H1 (cell line): ENCODE measurements around the gene ZNF226. TPM values are rescaled to one million over a fixed set of nuclear protein-coding genes. Genes with fewer than 3 reads are reported as not detected.
A peak's percentile ranks its signal among the peaks of the same experiment; 100 is the strongest.

Source experiments
- CTCF ChIA-PET: fragments of 300-600 bp; sonication (Branson Sonifier 250); formaldehyde crosslinking; loops from one replicate; lab custom pipeline; 2021; ENCODE audit not compliant: partially characterized antibody; lab: Charles Lee
- POLR2A ChIA-PET: fragments of 300-600 bp; sonication (Branson Sonifier 250); formaldehyde crosslinking; loops from one replicate; lab custom pipeline; 2021; ENCODE audit warnings: inconsistent platforms; ENCODE audit not compliant: partially characterized antibody; lab: Charles Lee
- DNase-seq, 2 experiments: peaks; one replicate each; pipeline versions ENCODE4 v3.0.0 to v3.0.0-alpha.2; 2010 to 2022; ENCODE audit warnings: low spot score in 2 of 2, low read depth in 1 of 2, mixed read lengths in 1 of 2
- FAIRE-seq: peaks from 2 replicates; lab custom pipeline; 2011; peaks lifted over from hg19 to GRCh38; lab: Jason Lieb, UNC
- H2AFZ ChIP-seq: 2 replicates; pipeline ENCODE4 v1.8.1; 2012; ENCODE audit warnings: low read length, inconsistent platforms
- H2AK5ac ChIP-seq: 2 replicates; pipeline ENCODE4 v1.6.1; 2013; ENCODE audit warnings: low read depth, low read length
- H2BK120ac ChIP-seq: replicated peaks from 2 replicates; pipeline ENCODE3; 2013; ENCODE audit warnings: low read depth, low read length, inconsistent platforms
- H2BK12ac ChIP-seq: 2 replicates; pipeline ENCODE4 v1.6.1; 2013; ENCODE audit warnings: low read depth, low read length
- H2BK15ac ChIP-seq: 2 replicates; pipeline ENCODE4 v1.6.1; 2013; ENCODE audit warnings: low read length
- H2BK20ac ChIP-seq: 2 replicates; pipeline ENCODE4 v1.6.1; 2013; ENCODE audit warnings: low read length
- H2BK5ac ChIP-seq: 2 replicates; pipeline ENCODE4 v1.6.1; 2013; ENCODE audit warnings: low read depth, low read length
- H3K14ac ChIP-seq: 2 replicates; pipeline ENCODE4 v1.6.1; 2013; ENCODE audit warnings: inconsistent platforms; ENCODE audit not compliant: insufficient read length
- H3K18ac ChIP-seq: 2 replicates; pipeline ENCODE4 v1.6.1; 2013; ENCODE audit warnings: low read length; ENCODE audit errors: extremely low read depth
- H3K23ac ChIP-seq: 2 replicates; pipeline ENCODE4 v1.6.1; 2013; ENCODE audit warnings: inconsistent platforms; ENCODE audit not compliant: insufficient read length
- H3K23me2 ChIP-seq: 2 replicates; pipeline ENCODE4 v1.6.1; 2013; ENCODE audit warnings: low read depth, low read length
- H3K27ac ChIP-seq: 2 replicates; pipeline ENCODE4 v1.6.1; 2011; ENCODE audit warnings: low read depth, low read length, inconsistent platforms
- H3K27me3 ChIP-seq, 4 experiments: replicated peaks in 1 of 4; 1 replicate in 1 of 4; 2 replicates in 3 of 4; pipeline versions ENCODE4 v1.6.1 to v1.8.1; 2011 to 2013; ENCODE audit warnings: low read length in 3 of 4, mild to moderate bottlenecking in 3 of 4, inconsistent platforms in 2 of 4, mixed read lengths in 2 of 4, moderate library complexity in 1 of 4; ENCODE audit not compliant: control insufficient read depth in 3 of 4, insufficient read depth in 3 of 4; ENCODE audit errors: extremely low read depth in 1 of 4
- H3K36me3 ChIP-seq, 4 experiments: 2 replicates each; pipeline versions ENCODE4 v1.6.1 to v1.8.1; 2011 to 2013; ENCODE audit warnings: mild to moderate bottlenecking in 4 of 4, low read length in 3 of 4, moderate library complexity in 2 of 4, control low read depth in 1 of 4, inconsistent platforms in 1 of 4; ENCODE audit not compliant: insufficient read depth in 4 of 4, control insufficient read depth in 2 of 4
- H3K4ac ChIP-seq: replicated peaks from 2 replicates; pipeline ENCODE3; 2013; ENCODE audit warnings: low read length, low read depth, mixed read lengths, inconsistent platforms; ENCODE audit not compliant: insufficient read length
- H3K4me1 ChIP-seq, 4 experiments: replicated peaks in 1 of 4; 1 replicate in 1 of 4; 2 replicates in 3 of 4; pipeline versions ENCODE4 v1.6.1 to v1.8.1; 2011 to 2013; ENCODE audit warnings: low read length in 3 of 4, inconsistent platforms in 2 of 4, mixed read lengths in 1 of 4; ENCODE audit not compliant: insufficient read depth in 4 of 4, control insufficient read depth in 3 of 4
- H3K4me2 ChIP-seq, 2 experiments: 2 replicates each; pipeline versions ENCODE4 v1.6.1 to v1.8.1; 2011 to 2013; ENCODE audit warnings: low read depth in 2 of 2, low read length in 2 of 2, control low read depth in 1 of 2, inconsistent platforms in 1 of 2, mild to moderate bottlenecking in 1 of 2; ENCODE audit not compliant: insufficient read depth in 1 of 2
- H3K4me3 ChIP-seq, 4 experiments: fragments of 200-600, 300-600 bp in 1 of 4; sonication (generic), shearing (Covaris generic), sonication (Bioruptor Twin) in 1 of 4; 2 replicates each; pipeline versions ENCODE4 v1.5.1 to v1.8.1; 2011 to 2016; ENCODE audit warnings: low read length in 4 of 4, low read depth in 3 of 4, control low read depth in 2 of 4, inconsistent platforms in 2 of 4, mild to moderate bottlenecking in 2 of 4, mixed read lengths in 1 of 4, moderate library complexity in 1 of 4; ENCODE audit not compliant: insufficient read depth in 2 of 4; ENCODE audit errors: extremely low read depth in 1 of 4
- H3K56ac ChIP-seq: replicated peaks from 2 replicates; pipeline ENCODE3; 2013; ENCODE audit warnings: low read depth, mild to moderate bottlenecking, mixed read lengths, low read length, inconsistent platforms; ENCODE audit not compliant: insufficient read length
- H3K79me1 ChIP-seq: 2 replicates; pipeline ENCODE4 v1.6.1; 2013; ENCODE audit warnings: low read depth, low read length, control low read depth
- H3K79me2 ChIP-seq, 2 experiments: 2 replicates each; pipeline versions ENCODE4 v1.6.1 to v1.8.1; 2012 to 2013; ENCODE audit warnings: low read length in 2 of 2, mild to moderate bottlenecking in 2 of 2, inconsistent platforms in 1 of 2; ENCODE audit not compliant: insufficient read depth in 2 of 2, control insufficient read depth in 1 of 2
- H3K9ac ChIP-seq, 4 experiments: replicated peaks in 1 of 4; 1 replicate in 1 of 4; 2 replicates in 3 of 4; pipeline versions ENCODE4 v1.6.1 to v1.8.1; 2011 to 2013; ENCODE audit warnings: low read depth in 3 of 4, low read length in 3 of 4, control low read depth in 2 of 4, mild to moderate bottlenecking in 2 of 4, moderate library complexity in 2 of 4, inconsistent platforms in 1 of 4; ENCODE audit errors: extremely low read depth in 1 of 4
- H3K9me3 ChIP-seq, 2 experiments: 2 replicates each; pipeline versions ENCODE4 v1.6.1 to v1.8.1; 2012 to 2013; ENCODE audit warnings: mild to moderate bottlenecking in 2 of 2, moderate library complexity in 2 of 2, control low read depth in 1 of 2, inconsistent platforms in 1 of 2, low read depth in 1 of 2, low read length in 1 of 2, mixed read lengths in 1 of 2; ENCODE audit not compliant: insufficient read depth in 2 of 2
- H4K20me1 ChIP-seq, 2 experiments: replicated peaks in 1 of 2; 2 replicates each; pipeline versions ENCODE3 to v1.8.1; 2011 to 2013; ENCODE audit warnings: inconsistent platforms in 2 of 2, low read length in 2 of 2, mild to moderate bottlenecking in 1 of 2; ENCODE audit not compliant: insufficient read depth in 2 of 2, control insufficient read depth in 1 of 2
- H4K5ac ChIP-seq: 2 replicates; pipeline ENCODE4 v1.6.1; 2013; ENCODE audit warnings: low read length, low read depth, mixed read lengths, inconsistent platforms; ENCODE audit not compliant: insufficient read length
- H4K8ac ChIP-seq: 2 replicates; pipeline ENCODE4 v1.8.0; 2013; ENCODE audit warnings: mild to moderate bottlenecking, moderate library complexity, low read length, inconsistent platforms; ENCODE audit not compliant: insufficient read depth; ENCODE audit errors: extremely low read depth
- H4K91ac ChIP-seq: replicated peaks from 2 replicates; pipeline ENCODE3; 2013; ENCODE audit warnings: low read length, mixed read lengths, inconsistent platforms; ENCODE audit not compliant: insufficient read length
- NRF1 ChIP-seq: IDR thresholded peaks from 2 replicates; pipeline ENCODE4 v1.6.1; 2011; ENCODE audit warnings: mild to moderate bottlenecking, low read depth, low read length, improper control_type of control experiment
- WGBS, 2 experiments: shearing (Covaris generic) in 1 of 2; methylation state at CpG; one replicate each; pipeline versions ENCODE4 v1.1.6 to v1.1.7; 2013 to 2015; ENCODE audit warnings: low lambda C conversion rate in 2 of 2, mixed read lengths in 2 of 2, inconsistent platforms in 1 of 2, low coverage in 1 of 2, missing lambda C conversion rate in 1 of 2; ENCODE audit not compliant: insufficient replicate concordance in 2 of 2, insufficient coverage in 1 of 2, insufficient read length in 1 of 2; ENCODE audit errors: extremely low coverage in 1 of 2, missing lambda C conversion rate in 1 of 2; 5-methylcytosine and 5-hydroxymethylcytosine counted together
- polyA plus RNA-seq, 7 experiments: library from polyadenylated mRNA; depleted of rRNA in 3 of 7; stranded (reverse) in 5 of 7; unstranded in 2 of 7; fragments of >200 nt in 5 of 7; fragments of 200-250 nt in 2 of 7; gene quantifications; 1 replicate in 5 of 7; 2 replicates in 1 of 7; 4 replicates in 1 of 7; pipeline versions ENCODE4 v1.2.1 to v1.2.3, GENCODE V29; 2011 to 2013; ENCODE audit warnings: missing spikeins in 2 of 7, mixed read lengths in 2 of 7
- total RNA-seq: library from RNA; stranded (reverse); fragmentation: NEBNext Ultra II Directional; extraction: Animal tissue kit (Norgen Biotek cat#: 25700); gene quantifications from 2 replicates; pipeline ENCODE4 v1.2.1, GENCODE V29; 2021

Gene ZNF226
- total and polyA plus RNA-seq, 2 of the 8 experiments (the other 6 are each of a cell fraction or from before 2014, with no cell fraction given) = 4.1 to 18.3 TPM

DNA sequence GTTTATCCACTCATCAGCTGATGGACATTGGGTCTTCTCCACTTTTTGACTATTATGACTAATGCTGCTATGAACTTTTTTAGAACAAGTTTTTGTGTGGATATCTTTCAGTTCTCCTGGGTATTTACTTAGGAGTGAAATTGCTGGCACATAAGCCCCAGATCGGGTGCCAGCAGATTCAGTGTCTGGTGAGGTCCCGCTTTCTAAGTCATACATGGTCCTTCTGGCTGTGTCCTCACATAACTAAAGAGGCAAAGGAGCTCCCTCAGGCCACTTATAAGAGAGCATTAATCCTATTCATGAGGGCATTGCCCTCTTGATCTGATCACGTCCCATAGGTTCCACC lies 600 bp upstream of the ZNF226 start:
- no peak overlapping the region for H3K23ac ChIP-seq
- peak overlapping the region; percentile 85 for H2AFZ ChIP-seq
- H2BK15ac ChIP-seq = no peak overlapping the region
- FAIRE-seq (no peak), DNase-seq (no peak)
- no peaks in the 10 kb centered on the region; the same call in 1 of the 2 replicates for H3K23me2 ChIP-seq
- peak overlapping the region; percentile 81 to 91 for H3K4me2 ChIP-seq
- H3K18ac ChIP-seq = no peak overlapping the region
- H3K27ac ChIP-seq = no peak overlapping the region
- 55% methylated on average over 3 of the region's 3 CpGs; no CpG with 5 or more reads in 1 of the 2 experiments for WGBS, 2 experiments
- no peak overlapping the region; a peak in 1 of 7 replicates for H3K9ac ChIP-seq
- H4K8ac ChIP-seq = no peak overlapping the region
- no peaks in the 10 kb centered on the region for H3K9me3 ChIP-seq
- H2BK5ac ChIP-seq = no peak overlapping the region
- H3K79me2 ChIP-seq = peaks cover 0 to 24% of the 10 kb centered on the region in 2 experiments; a peak in 2 of 4 replicates
- H3K14ac ChIP-seq = no peak overlapping the region
- H3K27me3 ChIP-seq = no peaks in the 10 kb centered on the region
- H3K36me3 ChIP-seq = peaks cover 3 to 16% (median 9%) of the 10 kb centered on the region in 4 experiments; a peak in 7 of 8 replicates
- no peak overlapping the region for H2AK5ac ChIP-seq
- no peak overlapping the region for H4K91ac ChIP-seq
- ChIA-PET CTCF (interaction anchor here (0.6 kb wide), 1 partner anchor 490 kb away, joined by 3 read pairs; no protein-coding TSS in a partner anchor), POLR2A (interaction anchor here (0.6 to 4.8 kb wide), 8 partner anchors 10 to 387 kb away, joined by 3 to 27 read pairs (median 7); partner anchors contain the start of genes ZNF225, ZNF227 and ZNF234)
- no peak overlapping the region for H3K56ac ChIP-seq
- no peak overlapping the region for H4K5ac ChIP-seq
- H3K4me1 ChIP-seq = peaks cover 0 to 5% (median 0%) of the 10 kb centered on the region in 4 experiments; a peak in 1 of 7 replicates
- H2BK12ac ChIP-seq = no peak overlapping the region
- no peak overlapping the region for H3K4ac ChIP-seq
- no peaks in the 10 kb centered on the region; the same call in 1 of the 2 replicates for H3K79me1 ChIP-seq
- H3K4me3 ChIP-seq = peak overlapping the region; percentile 77 to 95 (median 84); a peak in 7 of 8 replicates
- no peak overlapping the region for H2BK20ac ChIP-seq
- H4K20me1 ChIP-seq = no peaks in the 10 kb centered on the region
- no peak overlapping the region for H2BK120ac ChIP-seq
- no peak for TF ChIP-seq NRF1
